Testis (tissue), 3 donors: ENCODE results near the gene POC1B. TPM values are rescaled to one million over a fixed set of nuclear protein-coding genes. Genes with fewer than 3 reads are reported as not detected.

Experiments used
- DNase-seq: peaks from one replicate; pipeline ENCODE4 v3.0.0-alpha.2; 2019
- H3K27ac ChIP-seq, 2 donors: fragments of 200-600 bp; sonication (generic); one replicate each; pipeline ENCODE4 v1.5.1; 2019
- H3K27me3 ChIP-seq: fragments of 200-600 bp; sonication (generic); one replicate; pipeline ENCODE4 v1.5.1; 2019
- H3K36me3 ChIP-seq: fragments of 200-600 bp; sonication (generic); one replicate; pipeline ENCODE4 v1.5.1; 2017; ENCODE audit warnings: low read depth; ENCODE audit errors: missing control alignments
- H3K4me1 ChIP-seq: fragments of 200-600 bp; sonication (generic); one replicate; pipeline ENCODE4 v1.5.1; 2019
- H3K4me3 ChIP-seq, 2 donors: fragments of 200-600 bp; sonication (generic); one replicate each; pipeline ENCODE4 v1.5.1; 2017 to 2019
- H3K9me3 ChIP-seq: fragments of 200-600 bp; sonication (generic); one replicate; pipeline ENCODE4 v1.5.1; 2017
- POLR2A ChIP-seq: fragments of 450-650 bp; IDR thresholded peaks from one replicate; pipeline ENCODE4 v1.6.1; 2017; ENCODE audit warnings: antibody characterized with exemption, mild to moderate bottlenecking, moderate library complexity
- WGBS, 2 donors: methylation state at CpG; one replicate each; pipeline ENCODE4 v1.1.5; 2018; 5-methylcytosine and 5-hydroxymethylcytosine counted together
- intact Hi-C: fragments of 100-400 bp; cut with DNase I; formaldehyde crosslinking; loops from one replicate; pipeline ENCODE4 v1.15.1; 2023; ENCODE audit warnings: low total_unique reads
- polyA plus RNA-seq: library from polyadenylated mRNA; stranded (reverse); fragments of 350-450 nt; fragmentation: Illumina TruSeq; extraction: RNeasy Lipid Tissue Mini Kit (QIAGEN cat#74804); gene quantifications from one replicate; pipeline ENCODE4 v1.2.3, GENCODE V29; 2014; ENCODE audit warnings: low read depth, low replicate concordance; ENCODE audit not compliant: insufficient read depth
- total RNA-seq, 2 donors: library from RNA; depleted of rRNA; stranded (reverse); fragments of >200 nt; gene quantifications; one replicate each; pipeline ENCODE4 v1.2.3, GENCODE V29; 2016
- TF ChIP-seq, protein P1 (sequence below), 3 experiments: fragments of 450-650 bp in 2 of 3; fragments of 200-600 bp in 1 of 3; sonication (generic) in 1 of 3; IDR thresholded peaks; one replicate each; pipeline ENCODE4 v1.5.1; 2016 to 2019; ENCODE audit warnings: antibody characterized with exemption in 3 of 3, mild to moderate bottlenecking in 2 of 3, moderate library complexity in 1 of 3

The POC1B gene
- total and polyA plus RNA-seq, 3 donors from 2014 or later = 16.8 to 30.2 (median 21.3) TPM

DNA sequence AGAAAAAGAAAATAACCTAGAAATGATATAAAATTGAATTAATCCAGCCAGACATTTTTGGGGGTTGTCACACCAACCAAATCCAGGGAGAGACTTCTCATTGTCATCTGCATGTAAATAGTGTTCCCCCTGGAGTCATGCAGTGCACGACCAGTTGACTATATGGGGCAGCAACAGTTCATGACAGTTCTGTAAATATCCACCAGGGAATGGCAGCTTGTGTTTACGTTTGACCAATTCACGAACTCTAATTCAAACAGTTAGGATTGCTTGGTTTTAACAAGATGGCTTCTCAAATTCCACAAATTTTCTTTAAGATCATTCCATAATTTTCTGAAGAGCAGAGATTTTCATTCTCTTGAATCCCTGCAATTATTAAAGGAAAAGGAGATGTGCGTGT lies 130.1 kb downstream of the POC1B start:
- H3K27ac ChIP-seq = no peak overlapping the region
- WGBS, 2 donors = 88 to 93% methylated on average over 4 of the region's 4 CpGs

DNA sequence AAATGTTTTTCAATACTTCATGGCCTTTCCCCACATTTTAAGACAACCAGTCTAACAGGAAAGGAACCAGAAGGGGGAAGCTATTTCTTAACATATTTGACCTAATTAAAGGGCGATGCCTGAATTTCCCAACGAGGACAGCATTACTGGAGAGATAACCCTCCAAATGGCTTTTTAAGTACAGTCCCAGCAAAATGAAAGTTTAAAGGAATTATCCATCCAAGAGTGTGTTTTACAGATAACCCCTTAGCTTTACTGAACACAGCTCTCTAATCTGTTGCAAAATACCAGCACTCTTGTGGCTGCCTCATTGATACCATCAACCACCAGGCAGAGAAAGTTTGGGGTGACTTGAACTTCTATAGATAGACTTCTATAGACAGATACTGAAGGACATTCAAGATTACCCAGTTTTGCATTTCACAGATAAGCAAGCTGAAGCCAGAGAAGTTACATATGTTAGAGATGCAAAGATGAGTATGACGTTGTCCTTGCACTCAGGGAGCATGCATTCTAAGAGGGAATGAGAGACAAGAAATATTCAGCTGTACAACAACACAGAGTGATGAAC lies 132.2 kb downstream of the POC1B start:
- H3K4me3 ChIP-seq = no peak overlapping the region
- TF ChIP-seq, protein P1, sequence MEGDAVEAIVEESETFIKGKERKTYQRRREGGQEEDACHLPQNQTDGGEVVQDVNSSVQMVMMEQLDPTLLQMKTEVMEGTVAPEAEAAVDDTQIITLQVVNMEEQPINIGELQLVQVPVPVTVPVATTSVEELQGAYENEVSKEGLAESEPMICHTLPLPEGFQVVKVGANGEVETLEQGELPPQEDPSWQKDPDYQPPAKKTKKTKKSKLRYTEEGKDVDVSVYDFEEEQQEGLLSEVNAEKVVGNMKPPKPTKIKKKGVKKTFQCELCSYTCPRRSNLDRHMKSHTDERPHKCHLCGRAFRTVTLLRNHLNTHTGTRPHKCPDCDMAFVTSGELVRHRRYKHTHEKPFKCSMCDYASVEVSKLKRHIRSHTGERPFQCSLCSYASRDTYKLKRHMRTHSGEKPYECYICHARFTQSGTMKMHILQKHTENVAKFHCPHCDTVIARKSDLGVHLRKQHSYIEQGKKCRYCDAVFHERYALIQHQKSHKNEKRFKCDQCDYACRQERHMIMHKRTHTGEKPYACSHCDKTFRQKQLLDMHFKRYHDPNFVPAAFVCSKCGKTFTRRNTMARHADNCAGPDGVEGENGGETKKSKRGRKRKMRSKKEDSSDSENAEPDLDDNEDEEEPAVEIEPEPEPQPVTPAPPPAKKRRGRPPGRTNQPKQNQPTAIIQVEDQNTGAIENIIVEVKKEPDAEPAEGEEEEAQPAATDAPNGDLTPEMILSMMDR (IDR thresholded peaks at IDR 0.05) = no peak
- no peak for TF ChIP-seq POLR2A
- no peaks in the 10 kb centered on the region for H3K9me3 ChIP-seq
- no peak for DNase-seq
- H3K36me3 ChIP-seq = no peaks in the 10 kb centered on the region
- peaks cover 7% of the 10 kb centered on the region for H3K4me1 ChIP-seq
- H3K27me3 ChIP-seq = no peaks in the 10 kb centered on the region
- H3K27ac ChIP-seq = no peak overlapping the region
- 55 to 69% methylated on average over 3 of the region's 3 CpGs for WGBS, 2 donors
- intact Hi-C loops = no loop called here

More for the DNA sequence above, 130.1 kb downstream of the POC1B start:
- H3K9me3 ChIP-seq = no peaks in the 10 kb centered on the region
- no peak for TF ChIP-seq POLR2A
- TF ChIP-seq, protein P1 (IDR thresholded peaks at IDR 0.05) = no peak
- intact Hi-C loops = no loop called here
- H3K4me1 ChIP-seq = peaks cover 1% of the 10 kb centered on the region
- no peak for DNase-seq
- no peak overlapping the region for H3K4me3 ChIP-seq
- no peaks in the 10 kb centered on the region for H3K36me3 ChIP-seq
- no peaks in the 10 kb centered on the region for H3K27me3 ChIP-seq

DNA sequence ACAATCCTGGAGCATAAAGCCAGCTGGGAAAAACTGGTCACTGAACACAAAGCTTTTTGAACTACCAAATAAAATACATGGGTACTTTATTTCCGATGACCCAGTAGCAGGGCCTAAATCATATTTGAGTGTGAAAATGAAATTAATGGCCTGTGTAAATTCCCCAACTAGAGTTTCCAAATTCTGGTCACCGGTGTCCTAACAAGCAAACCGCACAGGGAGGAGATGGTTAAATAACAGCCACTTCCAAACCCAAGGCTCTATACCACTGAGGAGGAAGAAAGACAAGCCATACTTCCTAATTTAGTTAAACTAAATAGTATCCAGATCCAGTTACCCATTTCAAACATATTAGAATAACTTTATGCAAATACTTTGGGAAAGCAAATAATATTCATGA lies 133.5 kb downstream of the POC1B start:
- intact Hi-C loops = no loop called here
- no peak overlapping the region for H3K4me3 ChIP-seq
- no peak overlapping the region for H3K27ac ChIP-seq
- H3K27me3 ChIP-seq = no peaks in the 10 kb centered on the region
- H3K9me3 ChIP-seq = no peaks in the 10 kb centered on the region
- TF ChIP-seq, protein P1 (IDR thresholded peaks at IDR 0.05) = no peak
- TF ChIP-seq POLR2A = no peak
- H3K36me3 ChIP-seq = no peaks in the 10 kb centered on the region
- 85 to 97% methylated on average over 3 of the region's 3 CpGs for WGBS, 2 donors
- no peak for DNase-seq
- peaks cover 7% of the 10 kb centered on the region for H3K4me1 ChIP-seq

DNA sequence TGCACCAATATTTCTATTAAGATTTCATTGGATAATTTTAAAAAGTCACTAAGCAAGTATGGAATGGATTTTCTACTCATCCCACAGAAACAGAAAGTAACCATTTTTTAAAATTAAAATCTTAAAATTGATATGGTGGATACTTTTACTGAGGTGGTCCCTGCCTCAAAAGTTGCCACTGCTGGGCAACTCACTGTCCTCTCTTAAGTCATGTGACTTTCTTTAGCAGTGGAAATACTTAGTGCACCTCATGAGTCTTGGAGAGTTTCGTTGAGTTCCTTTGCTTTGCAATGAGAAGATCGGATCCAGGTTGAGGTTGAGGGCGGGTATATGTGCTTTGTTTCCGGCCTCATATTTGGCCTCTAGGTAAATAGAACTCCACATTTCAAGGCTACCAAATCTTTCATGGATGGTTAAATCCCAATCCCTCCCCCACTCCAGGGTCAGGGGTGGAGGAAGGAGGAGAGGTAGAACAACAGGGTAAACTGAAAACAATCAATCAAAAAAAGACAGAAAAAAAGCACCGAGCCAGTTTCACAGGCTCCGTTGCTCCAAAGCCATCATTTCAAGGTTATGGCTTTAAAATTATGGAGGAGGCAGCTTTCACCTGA lies 134.0 kb downstream of the POC1B start:
- WGBS, 2 donors = 87 to 90% methylated on average over 6 of the region's 6 CpGs
- H3K27me3 ChIP-seq = no peaks in the 10 kb centered on the region
- no peak overlapping the region for H3K27ac ChIP-seq
- TF ChIP-seq POLR2A = no peak
- H3K9me3 ChIP-seq = no peaks in the 10 kb centered on the region
- no peak overlapping the region for H3K4me3 ChIP-seq
- DNase-seq = no peak
- H3K4me1 ChIP-seq = peaks cover 7% of the 10 kb centered on the region
- H3K36me3 ChIP-seq = no peaks in the 10 kb centered on the region
- intact Hi-C loops = no loop called here

DNA sequence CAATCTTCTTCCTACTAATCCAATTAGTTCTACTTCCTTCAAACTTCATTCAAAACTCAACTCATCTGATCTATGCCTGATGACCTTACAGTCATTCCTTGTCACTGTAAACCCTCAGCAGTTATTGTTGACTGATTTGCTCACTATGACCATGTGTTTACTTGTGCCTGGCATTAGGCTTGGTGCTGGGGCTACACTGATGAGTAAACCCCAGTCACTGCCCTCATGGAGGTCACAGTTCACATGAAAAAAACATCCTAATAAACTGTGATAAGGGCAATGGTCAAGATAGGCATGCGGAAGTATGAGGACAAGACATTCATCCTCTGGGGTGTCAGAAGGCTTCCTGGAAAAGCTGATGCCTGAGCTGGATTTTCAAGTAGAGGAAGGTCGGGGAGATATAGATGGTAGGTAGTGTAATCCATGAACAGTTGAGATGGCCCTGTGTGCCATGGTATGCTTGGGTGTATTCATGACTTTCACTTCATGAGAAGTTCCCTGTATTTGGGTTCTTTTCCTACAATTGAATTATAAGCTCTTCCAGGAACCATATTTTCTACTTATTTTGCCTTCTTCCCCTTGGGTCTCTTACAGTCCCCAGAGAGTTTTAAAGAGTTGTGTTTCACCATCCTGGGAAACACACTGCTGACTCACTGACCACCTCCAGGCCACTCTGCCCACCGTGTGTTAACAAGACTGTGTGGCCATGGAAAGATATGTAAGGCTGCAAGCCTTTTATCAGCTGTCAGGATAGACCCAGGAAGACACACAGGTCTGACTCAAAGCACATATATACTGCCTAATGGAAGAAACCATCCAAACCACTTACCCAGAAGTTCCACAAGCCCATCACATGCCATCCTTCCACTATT lies 134.8 kb downstream of the POC1B start:
- Histone ChIP-seq H3K27me3 (no peaks in the 10 kb centered on the region), H3K4me3 (no peak overlapping the region), H3K36me3 (no peaks in the 10 kb centered on the region), H3K9me3 (no peaks in the 10 kb centered on the region), H3K27ac (peak overlapping the region in 1 of 2 donors; percentile 12), H3K4me1 (peaks cover 7% of the 10 kb centered on the region)
- intact Hi-C loops = no loop called here
- TF ChIP-seq, protein P1 (IDR thresholded peaks at IDR 0.05) = no peak
- TF ChIP-seq POLR2A = no peak
- DNase-seq = no peak
- 92 to 97% methylated on average over 3 of the region's 3 CpGs for WGBS, 2 donors
